ENCODE results near the gene HDGFL2. TPM values are rescaled to one million over a fixed set of nuclear protein-coding genes. Genes with fewer than 3 reads are reported as not detected.

Gene HDGFL2
- total RNA-seq, 2 donors from 2014 or later, result 24.9 to 33.6 TPM

DNA sequence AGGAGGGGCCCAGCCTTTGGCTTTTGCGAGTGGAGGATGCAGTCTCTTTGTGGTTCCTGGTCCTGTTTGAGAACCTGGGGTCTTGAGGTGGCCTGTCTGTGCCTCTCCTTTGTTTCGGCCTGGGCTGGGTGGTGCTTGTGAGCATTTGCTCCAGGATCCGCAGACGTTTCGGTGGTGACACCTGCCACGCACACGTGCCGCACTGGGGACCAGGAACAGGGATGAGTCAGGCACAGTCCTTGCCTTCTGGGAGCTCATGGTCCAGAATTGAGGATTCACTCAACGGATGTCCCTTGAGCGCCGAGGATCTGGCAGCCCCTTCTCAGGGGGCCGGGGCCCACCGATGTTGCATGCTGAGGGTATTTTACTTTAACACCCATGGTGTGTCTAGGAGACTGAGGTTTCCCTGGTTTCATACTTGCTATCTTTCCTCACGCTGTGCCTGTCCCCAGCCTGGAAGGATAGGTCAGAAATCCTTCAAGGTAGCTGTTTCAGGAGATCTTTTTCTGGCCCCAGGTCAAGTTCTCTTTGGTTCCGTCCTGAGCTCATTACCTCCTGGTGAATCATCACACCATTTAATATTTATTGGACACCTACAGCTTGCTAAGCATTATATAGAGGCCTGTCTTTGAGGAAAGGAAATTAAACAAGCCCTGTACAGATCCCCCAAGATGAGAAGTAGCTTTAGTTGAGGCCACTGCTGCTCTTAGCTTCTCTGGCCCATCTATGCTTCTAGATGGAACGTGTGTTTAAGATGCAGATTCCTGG is 5.1 kb downstream of the HDGFL2 start:
- DNase-seq (no peak), ATAC-seq (no peak)
- peaks cover 22% of the 10 kb centered on the region for H3K4me1 ChIP-seq
- no peaks in the 10 kb centered on the region for H3K27me3 ChIP-seq
- TF ChIP-seq, protein P1, sequence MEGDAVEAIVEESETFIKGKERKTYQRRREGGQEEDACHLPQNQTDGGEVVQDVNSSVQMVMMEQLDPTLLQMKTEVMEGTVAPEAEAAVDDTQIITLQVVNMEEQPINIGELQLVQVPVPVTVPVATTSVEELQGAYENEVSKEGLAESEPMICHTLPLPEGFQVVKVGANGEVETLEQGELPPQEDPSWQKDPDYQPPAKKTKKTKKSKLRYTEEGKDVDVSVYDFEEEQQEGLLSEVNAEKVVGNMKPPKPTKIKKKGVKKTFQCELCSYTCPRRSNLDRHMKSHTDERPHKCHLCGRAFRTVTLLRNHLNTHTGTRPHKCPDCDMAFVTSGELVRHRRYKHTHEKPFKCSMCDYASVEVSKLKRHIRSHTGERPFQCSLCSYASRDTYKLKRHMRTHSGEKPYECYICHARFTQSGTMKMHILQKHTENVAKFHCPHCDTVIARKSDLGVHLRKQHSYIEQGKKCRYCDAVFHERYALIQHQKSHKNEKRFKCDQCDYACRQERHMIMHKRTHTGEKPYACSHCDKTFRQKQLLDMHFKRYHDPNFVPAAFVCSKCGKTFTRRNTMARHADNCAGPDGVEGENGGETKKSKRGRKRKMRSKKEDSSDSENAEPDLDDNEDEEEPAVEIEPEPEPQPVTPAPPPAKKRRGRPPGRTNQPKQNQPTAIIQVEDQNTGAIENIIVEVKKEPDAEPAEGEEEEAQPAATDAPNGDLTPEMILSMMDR (IDR thresholded peaks at IDR 0.05), result no peak
- TF ChIP-seq POLR2A (IDR thresholded peaks at IDR 0.05), result no peak
- no peaks in the 10 kb centered on the region for H3K9me3 ChIP-seq
- no peak overlapping the region for H3K27ac ChIP-seq
- intact Hi-C loops (cut with DNase I), result no loop called here
- peaks cover 0 to 2% of the 10 kb centered on the region in 2 donors for H3K36me3 ChIP-seq (replicated peaks in 1 of 2; ENCODE audit: insufficient read depth in 1 of 2, low read depth in 2 of 2)
- H3K4me3 ChIP-seq, result no peak overlapping the region
- 84 to 89% methylated on average over 6 to 16 of the region's 16 CpGs for WGBS, 2 donors

DNA sequence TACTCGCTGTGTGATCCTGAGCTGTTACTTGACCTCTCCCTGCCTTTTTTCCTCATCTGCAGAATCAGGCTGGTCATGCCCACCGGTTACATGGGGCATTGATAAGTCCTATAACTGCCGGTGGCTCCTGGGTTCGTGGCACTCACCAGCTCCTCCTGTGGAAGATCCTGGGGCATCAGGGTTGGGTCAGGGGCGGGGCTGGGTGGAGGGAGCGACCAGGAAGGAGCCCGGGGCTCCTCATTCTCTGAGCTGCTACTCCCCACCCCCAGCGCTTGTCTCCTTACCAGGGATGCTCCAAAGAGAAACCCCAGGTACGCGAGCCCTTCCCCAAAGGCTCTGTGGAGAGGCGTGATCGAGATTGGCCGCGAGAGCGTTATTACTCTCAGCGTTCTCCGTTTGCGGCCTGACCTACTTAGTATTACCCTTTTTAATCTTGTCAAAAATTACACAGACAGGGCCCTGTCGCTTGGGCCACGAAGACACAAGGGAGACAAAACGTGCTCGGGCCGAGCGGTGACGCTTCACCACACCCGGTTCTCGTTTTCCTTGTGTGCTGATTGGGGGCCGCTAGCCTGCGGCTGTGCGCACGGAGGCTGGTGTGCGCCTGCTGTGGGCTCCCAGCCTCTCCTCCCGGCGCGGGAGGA is 10.7 kb downstream of the HDGFL2 start:
- Histone ChIP-seq H3K27me3 (no peaks in the 10 kb centered on the region), H3K27ac (no peak overlapping the region), H3K4me3 (no peak overlapping the region), H3K4me1 (no peaks in the 10 kb centered on the region), H3K36me3 (replicated peaks in 1 of 2; ENCODE audit: insufficient read depth in 1 of 2, low read depth in 2 of 2) (peaks cover 0 to 3% of the 10 kb centered on the region in 2 donors), H3K9me3 (no peaks in the 10 kb centered on the region)
- intact Hi-C loops (cut with DNase I), result no loop called here
- no peak for TF ChIP-seq POLR2A (IDR thresholded peaks at IDR 0.05)
- TF ChIP-seq, protein P1 (IDR thresholded peaks at IDR 0.05), result no peak
- 89 to 96% methylated on average over 31 to 35 of the region's 35 CpGs for WGBS, 2 donors
- ATAC-seq, result no peak
- no peak for DNase-seq

DNA sequence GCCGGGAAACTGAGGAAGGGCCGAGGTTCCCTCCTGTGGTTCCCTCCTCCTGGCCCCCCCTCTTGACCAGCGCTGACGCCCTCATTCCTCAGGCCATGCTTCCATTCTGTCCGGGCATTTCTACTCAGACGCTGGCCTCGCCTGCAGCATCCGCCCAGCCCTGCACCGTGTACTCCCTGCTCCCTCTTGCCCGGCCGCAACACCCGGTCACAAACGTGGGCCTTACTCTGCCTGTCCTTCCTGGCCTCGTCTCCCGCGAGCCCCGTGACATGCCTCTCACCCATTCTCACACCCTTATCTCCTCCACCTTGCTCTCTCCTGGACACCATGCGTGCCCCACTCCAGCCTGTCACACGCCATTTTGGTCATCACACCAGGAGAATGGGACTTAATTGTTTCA is 11.3 kb downstream of the HDGFL2 start:
- intact Hi-C loops (cut with DNase I), result no loop called here
- Histone ChIP-seq H3K4me3 (no peak overlapping the region), H3K27ac (no peak overlapping the region), H3K27me3 (no peaks in the 10 kb centered on the region), H3K4me1 (no peaks in the 10 kb centered on the region), H3K36me3 (replicated peaks in 1 of 2; ENCODE audit: insufficient read depth in 1 of 2, low read depth in 2 of 2) (peaks cover 0 to 3% of the 10 kb centered on the region in 2 donors), H3K9me3 (no peaks in the 10 kb centered on the region)
- DNase-seq (no peak), ATAC-seq (no peak)
- TF ChIP-seq, protein P1 (IDR thresholded peaks at IDR 0.05), result no peak
- TF ChIP-seq POLR2A (IDR thresholded peaks at IDR 0.05), result no peak
- 93 to 94% methylated on average over 18 of the region's 19 CpGs for WGBS, 2 donors

DNA sequence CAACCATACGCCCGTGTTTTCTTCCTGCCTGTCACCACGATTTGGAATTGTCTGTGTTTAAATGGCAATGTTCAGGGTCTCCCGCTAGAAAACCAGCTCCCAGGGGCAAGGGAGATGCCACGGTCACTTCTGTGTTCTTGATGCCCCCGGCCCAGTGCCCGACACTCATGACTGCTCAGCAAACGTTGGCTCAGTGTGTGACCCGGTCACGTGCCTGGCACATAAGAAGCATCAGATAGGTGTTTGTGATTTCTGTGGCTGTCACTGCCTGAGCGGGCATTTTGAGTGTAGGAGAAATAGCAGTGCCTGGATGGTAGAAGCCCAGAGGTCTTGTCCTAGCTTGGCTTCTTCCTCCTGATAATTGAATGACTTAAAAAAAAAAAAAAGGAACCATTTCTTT is 15.5 kb downstream of the HDGFL2 start:
- Histone ChIP-seq H3K27ac (no peak overlapping the region), H3K36me3 (replicated peaks in 1 of 2; ENCODE audit: insufficient read depth in 1 of 2, low read depth in 2 of 2) (peaks cover 0 to 3% of the 10 kb centered on the region in 2 donors), H3K9me3 (no peaks in the 10 kb centered on the region), H3K4me3 (no peak overlapping the region), H3K4me1 (no peaks in the 10 kb centered on the region), H3K27me3 (no peaks in the 10 kb centered on the region)
- WGBS, 2 donors, result 83 to 86% methylated on average over 6 to 11 of the region's 11 CpGs
- ATAC-seq (no peak), DNase-seq (no peak)
- TF ChIP-seq POLR2A (IDR thresholded peaks at IDR 0.05), result no peak
- TF ChIP-seq, protein P1 (IDR thresholded peaks at IDR 0.05), result no peak
- intact Hi-C loops (cut with DNase I), result no loop called here
